GM19397 (cell line): ENCODE data around the gene ZNF598.
"Not testable (repeated sequence)": the region's sequence is repeated elsewhere in the genome, so short reads cannot be mapped to it uniquely, and the experiment has no call there.

Experiments used
- ATAC-seq: cut with Tn5 transposase; IDR thresholded peaks from one replicate; pipeline ENCODE4 v1.9.1; 2021; ENCODE audit warnings: mild to moderate bottlenecking, moderate library complexity; ENCODE audit not compliant: unreplicated experiment

Gene ZNF598

GRCh38 chr16:2040787-2041522 is 31.3 kb upstream of the ZNF598 start:
- ATAC-seq = no peak

DNA sequence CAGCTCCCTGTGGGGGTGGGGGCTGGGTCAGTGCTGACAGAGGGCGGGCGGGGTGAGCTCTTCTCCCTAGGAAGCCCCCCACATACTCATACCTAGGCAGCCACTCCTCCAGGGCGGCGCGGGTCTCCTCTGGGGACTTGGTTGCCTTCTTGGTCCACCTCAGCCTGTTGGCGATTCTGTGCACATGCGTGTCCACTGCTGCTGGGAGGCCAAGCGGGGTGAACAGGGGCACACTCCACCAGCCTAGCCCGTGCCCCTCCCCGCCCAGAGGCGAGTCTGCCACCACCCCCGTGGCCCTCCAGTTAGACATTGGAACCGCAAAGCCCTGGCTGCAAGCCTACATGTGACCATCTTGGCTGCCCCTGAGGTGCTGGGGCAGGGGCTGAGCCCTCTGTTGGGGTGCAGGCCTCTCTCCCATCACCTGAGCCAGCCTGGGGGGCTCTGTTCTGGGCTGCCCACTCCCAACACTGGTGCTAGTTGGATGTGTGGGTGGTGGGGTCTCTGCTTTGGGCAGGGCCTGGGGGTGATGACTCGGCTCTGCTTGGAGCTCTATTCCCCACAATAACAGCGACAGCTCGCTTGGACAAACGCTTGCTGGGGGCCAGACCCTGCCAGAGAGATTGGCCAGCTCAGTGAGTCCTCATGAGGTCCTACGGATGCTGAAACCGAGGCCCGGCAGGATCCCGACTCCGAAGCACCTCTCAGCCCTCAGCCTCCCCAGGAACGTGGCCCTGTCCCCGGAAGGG is 30.6 kb upstream of the ZNF598 start:
- no peak for ATAC-seq

DNA sequence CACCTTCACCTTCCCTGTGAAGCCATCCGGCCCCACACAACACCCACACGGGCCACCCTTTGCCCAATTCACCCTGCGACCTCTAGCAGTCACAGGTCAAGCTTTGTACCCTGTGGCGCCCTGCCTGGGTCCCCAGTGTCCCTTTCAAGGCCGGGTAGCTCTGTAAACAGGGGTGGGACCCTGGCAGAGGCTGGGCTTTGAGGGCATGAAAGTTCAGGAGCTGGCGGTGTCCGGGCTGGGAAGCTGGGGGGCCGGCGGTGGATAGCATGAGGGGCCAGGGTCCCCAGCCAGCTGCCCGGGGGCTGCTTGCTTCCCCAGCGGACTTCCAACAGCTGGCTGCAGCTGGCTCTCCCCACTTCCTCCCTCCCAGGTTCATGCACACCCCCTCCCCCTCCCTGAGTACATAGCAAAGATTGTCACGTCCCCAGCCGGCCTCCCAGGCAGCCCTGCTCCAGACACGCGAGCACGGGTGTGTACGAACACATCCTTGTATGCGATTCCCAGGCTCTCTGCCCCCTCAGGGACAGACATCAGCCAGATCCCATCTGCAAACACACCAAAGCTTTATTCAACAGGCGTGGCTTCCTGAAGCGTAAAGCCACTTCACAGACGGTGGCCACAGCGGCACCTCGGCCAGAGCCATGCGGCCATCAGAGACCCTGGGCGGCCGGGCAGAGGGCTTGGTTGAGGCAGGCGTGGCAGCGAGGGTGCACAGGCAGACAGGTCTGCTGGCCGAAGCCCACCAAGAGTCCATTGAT is 29.8 kb upstream of the ZNF598 start:
- no peak for ATAC-seq

DNA sequence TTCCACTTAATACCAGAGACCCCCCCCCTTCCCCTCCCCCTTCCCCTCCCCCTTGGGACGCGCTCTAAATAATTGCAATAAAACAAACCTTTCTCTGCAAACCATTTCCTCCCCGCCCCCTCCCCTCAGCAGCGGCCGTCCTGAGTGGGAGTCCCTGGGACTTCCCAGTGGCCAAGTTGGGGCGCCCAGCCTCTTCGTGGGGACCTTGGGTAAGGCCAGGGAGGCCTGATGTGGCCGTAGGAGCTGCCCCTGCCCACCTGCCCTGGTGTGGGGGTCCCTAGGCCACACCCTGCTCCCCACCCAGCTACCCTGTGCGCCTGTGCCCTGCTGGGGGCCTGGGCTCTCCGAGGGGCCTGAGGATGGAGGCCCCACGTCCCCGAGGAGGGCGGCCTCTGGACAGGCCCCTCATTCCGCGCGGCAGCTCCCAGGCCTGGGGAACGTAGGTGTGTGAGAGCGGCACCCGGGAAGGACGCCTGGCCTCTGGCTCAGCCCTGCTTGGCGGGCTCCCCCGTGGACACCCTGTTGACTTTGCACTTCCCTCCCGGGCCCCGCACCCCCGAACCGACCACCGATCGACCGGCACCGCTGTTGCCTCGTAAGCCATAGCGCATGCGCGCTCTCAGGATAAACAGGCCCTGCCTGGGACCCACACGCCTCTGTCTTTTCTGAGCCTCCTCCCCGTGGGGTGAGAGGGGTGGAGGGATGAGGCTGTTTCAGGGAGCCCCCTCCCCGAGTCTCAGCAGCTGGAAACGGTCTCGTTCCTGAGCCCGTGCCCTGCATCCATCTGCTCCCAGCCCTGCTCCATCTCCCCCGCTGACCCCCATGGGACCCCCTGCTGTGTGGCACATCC is 29.0 kb upstream of the ZNF598 start:
- ATAC-seq = no peak

DNA sequence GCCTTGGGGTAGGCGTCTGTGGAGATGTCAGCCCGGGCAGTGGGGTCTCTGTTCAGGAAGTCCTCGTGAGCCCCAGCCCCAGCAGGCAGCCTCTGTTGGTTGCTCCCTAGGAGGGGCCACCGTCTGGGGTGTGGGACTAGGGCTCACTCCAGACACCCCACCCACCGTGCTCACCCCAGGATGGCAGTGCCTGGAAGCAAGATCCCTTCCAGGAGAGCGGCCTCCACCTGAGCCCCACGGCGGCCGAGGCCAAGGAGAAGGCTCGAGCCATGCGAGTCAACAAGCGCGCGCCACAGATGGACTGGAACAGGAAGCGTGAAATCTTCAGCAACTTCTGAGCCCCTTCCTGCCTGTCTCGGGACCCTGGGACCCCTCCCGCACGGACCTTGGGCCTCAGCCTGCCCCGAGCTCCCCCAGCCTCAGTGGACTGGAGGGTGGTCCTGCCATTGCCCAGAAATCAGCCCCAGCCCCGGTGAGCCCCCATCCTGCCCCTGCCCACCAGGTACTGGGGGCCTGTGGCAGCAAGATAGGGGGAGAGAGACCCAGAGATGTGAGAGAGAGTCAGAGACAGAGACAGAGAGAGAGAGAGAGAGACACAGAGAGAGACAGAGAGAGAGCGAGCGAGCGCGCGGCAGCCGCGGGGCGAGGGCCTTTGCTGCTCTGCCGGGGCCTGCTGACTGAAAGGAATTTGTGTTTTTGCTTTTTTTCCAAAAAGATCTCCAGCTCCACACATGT is 28.2 kb upstream of the ZNF598 start:
- ATAC-seq = no peak

DNA sequence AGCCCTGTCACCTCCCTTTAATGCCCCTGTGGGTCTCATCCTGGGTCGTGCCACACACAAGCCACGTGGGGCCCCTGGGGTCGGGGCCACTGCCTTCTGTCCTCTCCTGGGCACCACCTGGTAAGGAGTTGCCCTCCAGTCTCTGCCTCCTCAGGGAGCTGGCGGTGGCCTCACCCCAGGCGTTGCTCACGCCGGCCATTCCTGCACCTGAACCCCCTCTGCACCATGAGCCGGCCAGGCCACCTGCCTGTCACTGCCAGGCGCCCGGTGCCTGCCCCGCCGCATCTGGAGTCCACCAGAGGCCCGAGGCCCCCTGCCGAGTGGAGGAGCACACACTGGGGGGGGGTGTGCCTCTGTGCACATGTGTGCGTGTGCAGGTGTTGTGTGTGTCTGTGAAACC is 27.5 kb upstream of the ZNF598 start:
- no peak for ATAC-seq

- no peak for ATAC-seq
These were observed 26.8 kb upstream of the ZNF598 start for GRCh38 chr16:2036200-2036966.

DNA sequence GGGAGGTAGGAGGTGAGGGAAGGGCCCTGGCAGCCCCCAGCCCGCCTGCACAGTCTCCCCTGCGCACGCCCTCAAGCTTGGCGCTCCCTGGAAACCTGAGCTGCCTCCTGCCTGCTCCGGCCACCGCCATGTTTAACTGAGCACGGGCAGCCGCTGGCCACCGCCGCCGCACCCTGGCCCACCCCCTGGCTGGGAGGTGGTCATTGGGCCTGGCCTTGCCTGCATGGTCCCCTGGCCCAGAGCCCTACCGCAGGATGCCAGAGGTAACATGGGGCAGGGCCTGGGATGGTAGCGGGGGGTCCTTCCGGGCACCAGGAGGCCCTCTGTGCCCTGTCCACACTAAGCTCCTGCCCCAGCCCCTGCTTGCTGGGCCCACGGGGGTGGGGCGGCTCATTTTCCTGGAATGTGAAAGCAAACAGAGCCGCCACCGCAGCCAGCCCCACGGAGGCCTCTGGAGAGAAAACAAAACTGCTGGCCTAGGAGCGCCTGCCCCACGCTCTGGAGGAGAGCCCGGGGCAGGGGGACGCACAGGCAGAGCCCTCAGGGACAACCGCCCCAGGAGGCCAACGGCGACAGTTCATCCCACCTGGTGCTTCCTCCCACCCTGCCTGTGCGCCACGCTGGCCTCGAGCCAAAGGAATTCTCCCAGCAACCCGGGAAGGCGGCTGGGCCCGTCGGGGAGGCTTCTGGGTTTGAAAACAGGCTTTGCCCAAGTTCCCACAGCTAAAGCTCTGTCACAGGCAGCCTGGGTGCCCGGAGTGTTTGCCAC is 26.0 kb upstream of the ZNF598 start:
- no peak for ATAC-seq

DNA sequence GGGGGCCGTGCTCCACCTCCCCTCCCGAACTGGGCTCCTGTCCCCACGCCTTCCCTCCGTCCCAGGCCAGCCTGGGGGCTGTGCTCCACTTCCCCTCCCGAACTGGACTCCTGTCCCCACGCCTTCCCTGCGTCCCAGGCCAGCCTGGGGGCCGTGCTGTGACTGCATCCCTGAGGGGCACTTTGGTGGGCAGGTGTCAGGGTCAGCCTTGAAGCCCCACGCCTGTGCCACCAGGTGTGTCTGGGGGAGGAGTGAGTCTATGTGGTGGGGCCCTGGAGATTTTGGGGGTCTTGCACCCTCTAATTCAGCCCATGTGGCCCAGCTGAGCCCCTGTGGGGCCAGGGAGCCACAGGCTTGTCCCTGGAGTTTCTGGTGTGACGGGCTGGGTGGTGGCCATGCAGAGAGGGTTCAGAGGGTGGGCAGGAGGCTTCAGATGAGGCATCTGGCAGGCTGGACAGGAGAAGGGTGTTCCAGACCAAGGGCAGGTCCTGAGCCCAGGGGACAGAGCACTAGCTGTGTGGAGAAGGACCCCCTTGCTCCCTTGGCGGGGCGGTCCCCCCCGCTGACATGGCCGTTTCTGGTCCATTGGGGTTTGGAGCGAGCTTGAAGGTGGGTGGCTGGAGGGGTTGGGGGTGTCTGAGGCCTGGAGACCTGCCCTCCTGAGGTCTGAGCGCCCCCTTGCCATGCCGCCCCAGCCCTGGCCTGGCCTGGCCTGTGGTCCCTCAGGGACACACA is 25.2 kb upstream of the ZNF598 start:
- no peak for ATAC-seq

DNA sequence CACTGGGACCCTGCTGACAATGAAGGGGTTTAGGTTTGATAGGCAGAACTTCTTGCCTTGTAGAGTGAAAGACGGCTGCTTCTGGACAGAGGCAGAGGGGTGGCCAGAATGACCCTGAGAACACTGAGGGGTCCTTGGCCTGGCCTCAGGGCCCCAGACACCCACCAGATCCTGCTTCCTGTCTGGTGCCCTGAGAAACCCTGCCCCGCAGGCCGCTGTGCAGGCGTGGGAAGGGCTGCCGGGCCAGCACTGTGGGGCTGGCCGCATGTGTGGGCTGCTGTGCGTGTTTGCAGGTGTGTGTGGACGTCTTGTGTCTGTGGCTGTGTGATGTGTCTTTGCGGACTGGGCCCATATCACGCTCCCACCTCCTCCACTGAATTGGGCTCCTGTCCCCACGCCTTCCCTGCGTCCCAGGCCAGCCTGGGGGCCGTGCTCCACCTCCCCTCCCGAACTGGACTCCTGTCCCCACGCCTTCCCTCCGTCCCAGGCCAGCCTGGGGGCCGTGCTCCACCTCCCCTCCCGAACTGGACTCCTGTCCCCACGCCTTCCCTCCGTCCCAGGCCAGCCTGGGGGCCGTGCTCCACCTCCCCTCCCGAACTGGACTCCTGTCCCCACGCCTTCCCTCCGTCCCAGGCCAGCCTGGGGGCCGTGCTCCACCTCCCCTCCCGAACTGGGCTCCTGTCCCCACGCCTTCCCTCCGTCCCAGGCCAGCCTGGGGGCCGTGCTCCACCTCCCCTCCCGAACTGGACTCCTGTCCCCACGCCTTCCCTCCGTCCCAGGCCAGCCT is 24.5 kb upstream of the ZNF598 start:
- ATAC-seq = not testable (repeated sequence)

- ATAC-seq = no peak
These were observed 23.7 kb upstream of the ZNF598 start for GRCh38 chr16:2033057-2033908.

GRCh38 chr16:2032285-2033056 is 22.9 kb upstream of the ZNF598 start:
- no peak for ATAC-seq

GRCh38 chr16:2031081-2031577 is 21.5 kb upstream of the ZNF598 start:
- no peak for ATAC-seq

- ATAC-seq = no peak
These were observed 20.4 kb upstream of the ZNF598 start for GRCh38 chr16:2030036-2030435.

GRCh38 chr16:2029350-2029749 is 19.7 kb upstream of the ZNF598 start:
- ATAC-seq = no peak
